Measurements from ENCODE around the gene SLC16A3.

The SLC16A3 gene

DNA sequence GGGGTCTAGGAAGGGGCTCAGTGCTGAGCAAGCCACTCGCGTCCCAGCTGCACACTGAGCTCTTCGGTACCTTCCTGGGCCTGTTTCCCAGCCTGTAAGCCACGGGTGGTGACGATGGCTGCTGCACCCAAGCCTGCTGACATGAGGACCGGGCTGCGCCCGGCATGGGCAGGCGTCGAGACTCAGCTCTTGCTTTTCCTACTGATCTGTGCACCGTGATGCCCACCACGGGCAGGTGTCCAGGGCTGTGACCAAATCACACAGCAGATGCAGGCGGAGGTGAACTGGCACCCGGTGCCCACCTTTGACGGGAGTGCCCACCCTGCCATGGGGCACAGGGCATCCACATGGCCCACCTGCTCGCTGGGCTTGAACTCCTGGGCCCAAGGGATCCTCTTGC lies 34.1 kb upstream of the SLC16A3 start:
- ChIA-PET CTCF (interaction anchor here (0.8 kb wide), 1 partner anchor 11 kb away, joined by 3 read pairs; no protein-coding TSS in a partner anchor), POLR2A (no interaction called here)
- TF ChIP-seq, protein P1, sequence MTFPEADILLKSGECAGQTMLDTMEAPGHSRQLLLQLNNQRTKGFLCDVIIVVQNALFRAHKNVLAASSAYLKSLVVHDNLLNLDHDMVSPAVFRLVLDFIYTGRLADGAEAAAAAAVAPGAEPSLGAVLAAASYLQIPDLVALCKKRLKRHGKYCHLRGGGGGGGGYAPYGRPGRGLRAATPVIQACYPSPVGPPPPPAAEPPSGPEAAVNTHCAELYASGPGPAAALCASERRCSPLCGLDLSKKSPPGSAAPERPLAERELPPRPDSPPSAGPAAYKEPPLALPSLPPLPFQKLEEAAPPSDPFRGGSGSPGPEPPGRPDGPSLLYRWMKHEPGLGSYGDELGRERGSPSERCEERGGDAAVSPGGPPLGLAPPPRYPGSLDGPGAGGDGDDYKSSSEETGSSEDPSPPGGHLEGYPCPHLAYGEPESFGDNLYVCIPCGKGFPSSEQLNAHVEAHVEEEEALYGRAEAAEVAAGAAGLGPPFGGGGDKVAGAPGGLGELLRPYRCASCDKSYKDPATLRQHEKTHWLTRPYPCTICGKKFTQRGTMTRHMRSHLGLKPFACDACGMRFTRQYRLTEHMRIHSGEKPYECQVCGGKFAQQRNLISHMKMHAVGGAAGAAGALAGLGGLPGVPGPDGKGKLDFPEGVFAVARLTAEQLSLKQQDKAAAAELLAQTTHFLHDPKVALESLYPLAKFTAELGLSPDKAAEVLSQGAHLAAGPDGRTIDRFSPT (tag by site-specific recombination; IDR thresholded peaks at IDR 0.05) = peak; percentile 75
- TF ChIP-seq ZNF184 (tag by site-specific recombination; IDR thresholded peaks at IDR 0.05) = no peak
- TF ChIP-seq KLF7 (tag by site-specific recombination; IDR thresholded peaks at IDR 0.05; ENCODE audit: borderline replicate concordance) = no peak
- no peak overlapping the region for H3K27ac ChIP-seq (ENCODE audit: extremely low read depth, low read depth, low read length)
- no peak overlapping the region for H3K4me3 ChIP-seq (ENCODE audit: low read depth, low read length)
- no peaks in the 10 kb centered on the region for H3K4me1 ChIP-seq (ENCODE audit: control insufficient read depth, insufficient read depth, low read length)
- no peaks in the 10 kb centered on the region for H3K9me3 ChIP-seq (ENCODE audit: control insufficient read depth, insufficient read depth, low read depth, low read length)
- H3K36me3 ChIP-seq (ENCODE audit: control insufficient read depth in 2 of 2, insufficient read depth in 1 of 2, low read length in 2 of 2) = peaks cover 31 to 91% of the 10 kb centered on the region in 2 experiments

DNA sequence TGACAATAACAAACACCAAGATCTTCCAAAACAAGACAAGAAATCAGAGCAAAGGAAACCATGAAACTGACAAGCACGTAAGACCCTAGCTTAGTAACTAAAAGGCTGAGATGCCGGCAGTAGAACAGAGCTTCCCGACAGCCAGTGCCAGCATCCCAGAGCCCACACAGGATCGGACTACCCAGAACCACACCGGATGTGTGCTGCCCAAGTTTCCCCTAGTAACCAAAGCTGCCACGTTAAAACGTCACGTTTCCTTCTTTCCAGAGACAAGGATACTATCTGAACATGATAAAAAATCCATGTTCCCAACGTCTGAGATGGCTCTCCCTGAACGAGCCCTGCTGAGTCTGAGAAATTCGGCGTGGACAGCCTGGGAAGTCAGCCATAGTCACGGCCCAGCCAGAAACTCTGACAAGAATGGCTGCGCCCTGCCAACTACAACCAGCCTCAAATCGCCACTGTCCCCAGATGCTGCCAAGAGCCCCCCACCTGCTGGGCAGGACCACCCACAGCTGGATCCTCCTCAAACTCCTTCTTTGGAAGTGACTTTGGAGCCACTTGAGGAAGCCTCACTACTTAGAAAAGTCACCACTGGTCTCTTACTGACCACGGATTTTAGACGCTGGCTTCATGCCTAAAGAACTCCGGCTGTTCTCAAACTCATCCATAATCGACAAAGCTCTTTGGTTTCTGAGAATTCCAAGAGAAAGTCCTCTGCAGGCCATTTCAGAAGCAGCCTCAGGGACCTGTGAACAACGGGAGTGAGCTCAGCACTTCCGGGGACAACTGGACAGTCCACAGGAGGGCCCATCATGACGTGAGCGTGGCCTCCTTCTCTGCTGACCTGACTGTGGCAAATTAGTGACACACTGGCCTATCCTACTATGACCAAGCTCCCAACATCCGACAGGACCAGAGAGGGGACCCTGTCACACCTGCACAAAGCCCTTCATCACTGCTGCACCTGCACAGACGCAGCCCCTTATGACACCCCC lies 32.9 kb upstream of the SLC16A3 start:
- ChIA-PET POLR2A (no interaction called here), CTCF (interaction anchor here (0.6 to 0.8 kb wide), 3 partner anchors 10 to 212 kb away, joined by 3 to 6 read pairs (median 3); no protein-coding TSS in a partner anchor)
- no peak overlapping the region for H3K27ac ChIP-seq (ENCODE audit: extremely low read depth, low read depth, low read length)
- no peaks in the 10 kb centered on the region for H3K4me1 ChIP-seq (ENCODE audit: control insufficient read depth, insufficient read depth, low read length)
- H3K4me3 ChIP-seq (ENCODE audit: low read depth, low read length) = no peak overlapping the region
- no peaks in the 10 kb centered on the region for H3K9me3 ChIP-seq (ENCODE audit: control insufficient read depth, insufficient read depth, low read depth, low read length)
- H3K36me3 ChIP-seq (ENCODE audit: control insufficient read depth in 2 of 2, insufficient read depth in 1 of 2, low read length in 2 of 2) = peaks cover 36 to 90% of the 10 kb centered on the region in 2 experiments
- TF ChIP-seq, protein P2, sequence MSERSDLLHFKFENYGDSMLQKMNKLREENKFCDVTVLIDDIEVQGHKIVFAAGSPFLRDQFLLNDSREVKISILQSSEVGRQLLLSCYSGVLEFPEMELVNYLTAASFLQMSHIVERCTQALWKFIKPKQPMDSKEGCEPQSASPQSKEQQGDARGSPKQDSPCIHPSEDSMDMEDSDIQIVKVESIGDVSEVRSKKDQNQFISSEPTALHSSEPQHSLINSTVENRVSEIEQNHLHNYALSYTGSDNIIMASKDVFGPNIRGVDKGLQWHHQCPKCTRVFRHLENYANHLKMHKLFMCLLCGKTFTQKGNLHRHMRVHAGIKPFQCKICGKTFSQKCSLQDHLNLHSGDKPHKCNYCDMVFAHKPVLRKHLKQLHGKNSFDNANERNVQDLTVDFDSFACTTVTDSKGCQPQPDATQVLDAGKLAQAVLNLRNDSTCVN (tag by site-specific recombination; optimal IDR thresholded peaks at IDR 0.05) = no peak
- TF ChIP-seq HOXC10 (CRISPR knock-in tag; IDR thresholded peaks at IDR 0.05) = no peak
- TF ChIP-seq ZNF776 (tag by site-specific recombination; IDR thresholded peaks at IDR 0.05; ENCODE audit: borderline replicate concordance) = no peak
- TF ChIP-seq ZNF707 (tag by site-specific recombination; IDR thresholded peaks at IDR 0.05) = no peak

DNA sequence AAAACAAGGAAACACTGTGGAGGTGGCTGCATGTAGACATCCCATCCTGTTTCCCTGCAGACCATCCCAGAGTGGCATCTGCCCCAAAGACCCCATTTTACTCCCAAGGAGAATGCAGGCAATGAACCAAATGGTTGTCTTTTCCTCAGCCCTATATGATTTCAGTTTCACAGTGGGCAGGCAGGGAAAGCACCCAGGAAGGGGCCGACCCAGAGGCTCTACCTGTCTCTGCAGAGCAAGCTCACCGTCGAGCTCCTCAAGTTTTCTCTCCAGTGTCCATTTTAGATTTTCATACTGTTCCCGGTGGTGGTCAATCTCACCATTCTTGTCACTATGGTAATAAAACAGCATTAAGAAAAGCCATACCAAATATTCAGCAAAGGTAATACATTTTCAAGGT lies 30.8 kb upstream of the SLC16A3 start:
- Histone ChIP-seq H3K4me1 (ENCODE audit: control insufficient read depth, insufficient read depth, low read length) (no peaks in the 10 kb centered on the region), H3K9me3 (ENCODE audit: control insufficient read depth, insufficient read depth, low read depth, low read length) (no peaks in the 10 kb centered on the region), H3K36me3 (ENCODE audit: control insufficient read depth in 2 of 2, insufficient read depth in 1 of 2, low read length in 2 of 2) (peaks cover 23 to 76% of the 10 kb centered on the region in 2 experiments), H3K27ac (ENCODE audit: extremely low read depth, low read depth, low read length) (no peak overlapping the region), H3K4me3 (ENCODE audit: low read depth, low read length) (no peak overlapping the region)
- TF ChIP-seq, protein P3, sequence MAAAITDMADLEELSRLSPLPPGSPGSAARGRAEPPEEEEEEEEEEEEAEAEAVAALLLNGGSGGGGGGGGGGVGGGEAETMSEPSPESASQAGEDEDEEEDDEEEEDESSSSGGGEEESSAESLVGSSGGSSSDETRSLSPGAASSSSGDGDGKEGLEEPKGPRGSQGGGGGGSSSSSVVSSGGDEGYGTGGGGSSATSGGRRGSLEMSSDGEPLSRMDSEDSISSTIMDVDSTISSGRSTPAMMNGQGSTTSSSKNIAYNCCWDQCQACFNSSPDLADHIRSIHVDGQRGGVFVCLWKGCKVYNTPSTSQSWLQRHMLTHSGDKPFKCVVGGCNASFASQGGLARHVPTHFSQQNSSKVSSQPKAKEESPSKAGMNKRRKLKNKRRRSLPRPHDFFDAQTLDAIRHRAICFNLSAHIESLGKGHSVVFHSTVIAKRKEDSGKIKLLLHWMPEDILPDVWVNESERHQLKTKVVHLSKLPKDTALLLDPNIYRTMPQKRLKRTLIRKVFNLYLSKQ (tag by site-specific recombination; IDR thresholded peaks at IDR 0.05; ENCODE audit: borderline replicate concordance) = no peak
- TF ChIP-seq ZNF416 (tag by site-specific recombination; IDR thresholded peaks at IDR 0.05) (no peak), ZNF174 (tag by site-specific recombination; IDR thresholded peaks at IDR 0.05) (no peak), ZSCAN23 (tag by site-specific recombination; IDR thresholded peaks at IDR 0.05) (no peak), ZNF354C (tag by site-specific recombination; IDR thresholded peaks at IDR 0.05; ENCODE audit: borderline replicate concordance, low read depth) (no peak), SCRT2 (tag by site-specific recombination; IDR thresholded peaks at IDR 0.05) (no peak), ZNF155 (tag by site-specific recombination; IDR thresholded peaks at IDR 0.05) (no peak)
- TF ChIP-seq, protein P4, sequence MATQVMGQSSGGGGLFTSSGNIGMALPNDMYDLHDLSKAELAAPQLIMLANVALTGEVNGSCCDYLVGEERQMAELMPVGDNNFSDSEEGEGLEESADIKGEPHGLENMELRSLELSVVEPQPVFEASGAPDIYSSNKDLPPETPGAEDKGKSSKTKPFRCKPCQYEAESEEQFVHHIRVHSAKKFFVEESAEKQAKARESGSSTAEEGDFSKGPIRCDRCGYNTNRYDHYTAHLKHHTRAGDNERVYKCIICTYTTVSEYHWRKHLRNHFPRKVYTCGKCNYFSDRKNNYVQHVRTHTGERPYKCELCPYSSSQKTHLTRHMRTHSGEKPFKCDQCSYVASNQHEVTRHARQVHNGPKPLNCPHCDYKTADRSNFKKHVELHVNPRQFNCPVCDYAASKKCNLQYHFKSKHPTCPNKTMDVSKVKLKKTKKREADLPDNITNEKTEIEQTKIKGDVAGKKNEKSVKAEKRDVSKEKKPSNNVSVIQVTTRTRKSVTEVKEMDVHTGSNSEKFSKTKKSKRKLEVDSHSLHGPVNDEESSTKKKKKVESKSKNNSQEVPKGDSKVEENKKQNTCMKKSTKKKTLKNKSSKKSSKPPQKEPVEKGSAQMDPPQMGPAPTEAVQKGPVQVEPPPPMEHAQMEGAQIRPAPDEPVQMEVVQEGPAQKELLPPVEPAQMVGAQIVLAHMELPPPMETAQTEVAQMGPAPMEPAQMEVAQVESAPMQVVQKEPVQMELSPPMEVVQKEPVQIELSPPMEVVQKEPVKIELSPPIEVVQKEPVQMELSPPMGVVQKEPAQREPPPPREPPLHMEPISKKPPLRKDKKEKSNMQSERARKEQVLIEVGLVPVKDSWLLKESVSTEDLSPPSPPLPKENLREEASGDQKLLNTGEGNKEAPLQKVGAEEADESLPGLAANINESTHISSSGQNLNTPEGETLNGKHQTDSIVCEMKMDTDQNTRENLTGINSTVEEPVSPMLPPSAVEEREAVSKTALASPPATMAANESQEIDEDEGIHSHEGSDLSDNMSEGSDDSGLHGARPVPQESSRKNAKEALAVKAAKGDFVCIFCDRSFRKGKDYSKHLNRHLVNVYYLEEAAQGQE (tag by site-specific recombination; IDR thresholded peaks at IDR 0.05) = no peak
- POLR2A ChIA-PET = no interaction called here
- CTCF ChIA-PET = interaction anchor here (0.8 kb wide), 1 partner anchor 33 kb away, joined by 3 read pairs; no protein-coding TSS in a partner anchor

Data from HEK293 (cell line).